HG03469 (cell line): Measurements from ENCODE around the gene CHPF2.

Experiments used
- ATAC-seq: cut with Tn5 transposase; IDR thresholded peaks from one replicate; pipeline ENCODE4 v1.9.1; 2021; ENCODE audit warnings: mild to moderate bottlenecking, moderate library complexity, moderate number of reproducible peaks; ENCODE audit not compliant: unreplicated experiment

Gene CHPF2, protein sequence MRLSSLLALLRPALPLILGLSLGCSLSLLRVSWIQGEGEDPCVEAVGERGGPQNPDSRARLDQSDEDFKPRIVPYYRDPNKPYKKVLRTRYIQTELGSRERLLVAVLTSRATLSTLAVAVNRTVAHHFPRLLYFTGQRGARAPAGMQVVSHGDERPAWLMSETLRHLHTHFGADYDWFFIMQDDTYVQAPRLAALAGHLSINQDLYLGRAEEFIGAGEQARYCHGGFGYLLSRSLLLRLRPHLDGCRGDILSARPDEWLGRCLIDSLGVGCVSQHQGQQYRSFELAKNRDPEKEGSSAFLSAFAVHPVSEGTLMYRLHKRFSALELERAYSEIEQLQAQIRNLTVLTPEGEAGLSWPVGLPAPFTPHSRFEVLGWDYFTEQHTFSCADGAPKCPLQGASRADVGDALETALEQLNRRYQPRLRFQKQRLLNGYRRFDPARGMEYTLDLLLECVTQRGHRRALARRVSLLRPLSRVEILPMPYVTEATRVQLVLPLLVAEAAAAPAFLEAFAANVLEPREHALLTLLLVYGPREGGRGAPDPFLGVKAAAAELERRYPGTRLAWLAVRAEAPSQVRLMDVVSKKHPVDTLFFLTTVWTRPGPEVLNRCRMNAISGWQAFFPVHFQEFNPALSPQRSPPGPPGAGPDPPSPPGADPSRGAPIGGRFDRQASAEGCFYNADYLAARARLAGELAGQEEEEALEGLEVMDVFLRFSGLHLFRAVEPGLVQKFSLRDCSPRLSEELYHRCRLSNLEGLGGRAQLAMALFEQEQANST

DNA sequence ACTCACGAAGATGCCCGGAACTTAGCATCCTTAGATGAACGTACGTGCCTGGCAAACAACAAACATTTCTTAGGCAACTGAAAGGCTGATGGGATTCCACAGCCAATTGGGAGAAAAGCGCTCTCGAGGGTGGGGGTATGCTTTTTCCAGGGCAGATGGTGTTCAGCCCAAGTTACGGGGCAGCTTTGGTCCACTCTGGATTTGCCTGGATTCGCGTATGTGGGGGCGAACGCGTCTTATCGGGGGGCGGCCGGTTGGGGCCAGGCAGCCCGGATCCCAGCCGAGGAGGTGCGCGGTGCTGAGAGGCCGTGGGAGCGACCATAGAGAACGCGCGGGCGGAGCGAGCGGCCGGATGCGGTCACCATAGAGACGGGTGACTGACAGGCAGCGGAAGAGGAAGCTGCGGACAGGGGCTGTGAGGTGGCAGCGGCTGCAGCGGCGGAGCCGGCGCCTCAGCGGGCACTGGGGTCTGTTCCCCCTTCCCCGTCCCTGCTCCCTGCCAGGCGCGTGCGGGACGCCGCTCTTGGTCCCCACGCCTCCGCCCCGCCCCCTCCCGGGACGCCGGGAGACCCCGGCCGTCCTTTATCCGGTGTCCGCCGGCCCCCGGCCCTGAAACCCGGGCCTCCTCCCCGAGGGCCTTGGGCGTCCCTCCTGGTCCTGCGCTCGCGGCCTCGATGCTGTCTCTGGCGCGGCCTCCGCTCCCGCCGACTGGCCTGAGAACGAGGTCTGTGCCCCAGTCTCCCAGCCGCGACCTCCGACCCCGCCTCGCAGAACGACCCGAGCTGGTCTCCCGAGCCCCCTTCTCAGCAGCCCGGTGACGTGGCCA lies at the start of gene CHPF2:
Gene CHPF2, plus strand, starts transcription at position 393 of the 826 bp plus-strand sequence. CDS start 1,529 bp downstream, outside the sequence.
- peak; percentile 89 for ATAC-seq

GRCh38 chr7:151185762-151186639 lies 46.3 kb upstream of the CHPF2 start:
- no peak for ATAC-seq

DNA sequence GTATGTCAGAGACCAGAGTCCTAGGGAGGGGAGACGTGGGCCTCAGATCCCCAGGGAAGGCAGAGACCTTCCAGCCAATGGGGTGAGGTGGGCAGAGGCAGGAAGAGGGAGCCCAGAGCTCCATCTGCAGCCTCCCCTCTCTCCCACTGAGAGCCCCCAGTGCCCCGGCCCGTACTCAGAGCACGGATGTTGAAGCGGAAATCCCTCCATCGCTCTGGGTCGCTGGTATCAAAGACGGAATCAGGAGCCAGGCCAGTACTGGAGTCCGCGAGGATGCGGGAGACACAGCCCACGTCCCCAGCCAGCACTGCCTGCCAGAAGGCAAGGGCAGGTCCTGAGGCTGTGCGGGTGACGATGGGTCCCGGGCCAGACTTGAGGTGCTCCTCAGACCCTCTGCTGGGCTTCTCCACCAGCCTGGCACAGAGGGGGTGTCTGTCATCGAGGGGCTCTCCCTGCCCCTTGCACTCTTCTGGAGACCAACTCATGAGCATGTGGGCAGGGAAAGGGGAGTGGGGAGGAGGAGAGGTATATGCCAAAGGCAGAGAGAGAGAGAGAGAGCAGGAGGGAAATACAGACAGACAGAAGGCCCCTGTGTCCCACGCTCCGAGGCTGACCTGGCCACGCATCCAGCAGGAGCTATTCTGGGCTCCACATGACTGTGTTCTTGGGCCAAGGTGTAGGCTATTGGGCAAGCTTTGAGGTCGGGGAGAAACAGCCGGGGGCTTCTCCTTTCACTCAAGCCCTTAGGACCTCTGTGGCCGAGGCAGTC lies 45.5 kb upstream of the CHPF2 start, which contains the start of gene ASB10:
Gene ASB10, minus strand, starts transcription at position 611 of the 769 bp plus-strand sequence. Its CDS starts 120 bp downstream, at position 491.
- ATAC-seq, result no peak

GRCh38 chr7:151187409-151188251 lies 44.7 kb upstream of the CHPF2 start:
- ATAC-seq, result no peak

DNA sequence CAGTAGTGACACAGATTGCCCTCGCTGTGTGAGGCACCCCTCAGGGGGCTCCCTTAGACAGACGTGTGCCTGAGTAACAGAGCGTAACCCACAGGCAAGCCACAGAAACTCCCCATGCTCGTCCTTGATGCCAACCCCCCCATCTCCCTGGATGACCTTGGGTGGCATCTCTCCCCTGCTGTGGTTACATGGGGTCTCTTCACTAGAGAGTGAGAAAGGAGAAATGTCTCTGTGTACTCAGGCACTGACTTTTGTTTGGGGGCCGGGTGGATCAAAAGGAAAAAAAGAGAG lies 44.1 kb upstream of the CHPF2 start:
- ATAC-seq, result no peak

- ATAC-seq, result no peak
These were observed 43.2 kb upstream of the CHPF2 start for GRCh38 chr7:151189038-151189437.

GRCh38 chr7:151191544-151191943 lies 40.7 kb upstream of the CHPF2 start:
- no peak for ATAC-seq

- ATAC-seq, result no peak
These were observed 40.2 kb upstream of the CHPF2 start for GRCh38 chr7:151192002-151192539.

DNA sequence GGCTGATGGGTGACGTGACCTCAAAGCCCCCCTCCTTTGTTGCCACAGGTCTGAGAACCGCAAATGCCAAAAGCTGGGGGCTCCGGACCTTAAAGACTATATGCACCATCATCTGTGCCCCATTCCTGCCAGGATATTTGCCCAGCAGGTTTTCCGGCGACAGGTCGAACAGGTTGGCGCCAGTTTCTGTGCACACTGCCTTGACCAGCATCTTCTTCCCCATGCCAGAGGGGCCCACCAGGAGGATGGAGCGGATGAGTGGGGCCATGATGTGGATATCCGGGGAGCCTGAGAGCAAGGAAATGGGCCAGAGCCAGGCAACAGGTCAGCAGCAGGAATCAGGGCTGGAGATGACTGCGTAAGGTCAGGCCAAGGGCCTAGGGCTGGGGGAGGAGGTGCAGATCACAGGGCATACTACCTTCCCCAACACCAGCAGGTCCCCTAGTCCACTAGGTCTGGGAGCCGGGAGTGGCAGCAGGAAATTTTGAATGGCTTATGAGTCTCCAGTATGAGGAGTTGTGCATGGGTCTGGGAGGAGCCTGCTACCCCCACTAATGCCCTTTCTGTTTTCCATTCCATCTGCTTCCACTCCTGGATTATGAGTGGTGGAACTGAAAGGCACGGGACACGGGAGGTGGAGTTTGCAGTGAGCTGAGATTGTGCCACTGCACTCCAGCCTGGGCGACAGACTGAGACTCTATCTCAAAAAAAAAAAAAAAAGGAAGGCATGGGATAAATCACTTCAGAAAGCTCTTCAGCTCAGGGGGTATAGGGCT lies 38.9 kb upstream of the CHPF2 start:
- ATAC-seq, result no peak

DNA sequence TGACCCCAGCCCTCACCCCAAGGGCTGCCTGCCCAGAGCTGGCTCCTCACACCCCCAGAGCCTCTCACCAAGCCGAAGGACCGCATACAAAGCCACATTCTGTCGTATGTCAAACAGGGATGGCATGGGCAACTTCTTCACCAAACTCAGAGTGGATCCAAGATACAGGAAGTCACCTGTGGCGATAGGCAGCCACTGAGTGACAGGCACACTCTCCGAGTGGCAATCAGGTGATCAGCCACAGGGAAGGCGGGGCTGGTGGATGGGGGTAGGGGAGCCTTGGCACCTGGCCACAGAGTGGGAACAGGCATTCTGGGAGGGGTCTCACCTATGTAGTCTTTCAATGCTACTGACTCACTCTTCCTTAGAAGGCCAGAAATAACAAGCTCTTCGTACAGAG lies 38.1 kb upstream of the CHPF2 start:
- no peak for ATAC-seq

DNA sequence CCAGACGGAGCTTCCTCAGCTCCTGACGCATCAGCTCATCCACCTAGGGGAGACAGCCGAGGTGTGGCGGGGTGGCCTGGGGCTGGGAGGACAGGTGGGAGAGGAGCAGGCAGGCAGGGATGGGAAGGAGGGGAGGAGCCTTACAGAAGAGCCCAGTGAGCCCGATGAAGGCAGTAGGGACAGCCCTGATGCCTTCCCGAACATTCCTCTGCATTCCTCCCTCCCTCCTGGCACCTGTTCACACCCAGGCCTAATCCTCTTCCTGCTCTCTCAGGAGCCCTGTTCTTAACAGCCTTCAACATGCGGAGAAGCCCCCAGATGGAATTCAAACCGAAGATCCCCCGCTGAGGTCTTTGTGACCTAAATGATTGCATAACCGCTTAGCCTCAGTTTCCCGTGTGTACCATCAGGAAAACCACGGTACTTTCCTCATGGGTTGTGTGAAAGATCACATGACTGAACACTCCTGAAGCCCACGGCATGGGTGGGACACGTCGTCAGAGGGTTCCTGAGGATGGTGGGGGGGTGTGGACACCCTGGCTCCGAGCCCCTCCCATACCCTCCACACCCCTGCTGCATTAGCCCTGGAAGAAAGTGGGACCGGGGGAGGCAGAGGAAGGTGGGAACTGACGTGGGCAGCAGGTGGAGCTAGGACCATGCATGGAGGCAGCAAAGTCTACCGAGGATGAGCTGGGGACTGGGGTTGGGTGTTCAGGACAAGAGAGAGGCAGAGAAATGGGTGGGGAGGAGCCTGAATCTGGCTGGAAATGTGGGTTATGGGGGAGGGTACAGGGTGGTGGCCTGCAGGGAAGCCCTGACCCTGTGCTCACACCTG lies 36.5 kb upstream of the CHPF2 start:
- ATAC-seq, result no peak

DNA sequence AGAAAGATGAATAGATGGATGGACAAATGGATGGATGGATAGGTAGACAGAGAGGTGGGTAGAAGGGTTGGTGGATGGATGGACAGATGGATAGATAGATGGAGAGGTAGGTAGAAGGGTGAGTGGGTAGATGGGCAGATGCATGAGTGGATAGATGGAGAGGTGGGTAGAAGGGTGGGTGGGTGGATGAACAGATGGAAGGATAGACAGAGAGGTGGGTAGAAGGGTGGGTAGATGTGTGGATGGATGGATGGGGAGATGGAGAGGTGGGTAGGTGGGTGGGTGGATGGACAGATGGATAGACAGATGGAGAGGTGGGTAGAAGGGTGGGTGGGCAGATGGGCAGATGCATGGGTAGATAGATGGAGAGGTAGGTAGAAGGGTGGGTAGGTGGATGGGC lies 34.4 kb upstream of the CHPF2 start:
- no peak for ATAC-seq

DNA sequence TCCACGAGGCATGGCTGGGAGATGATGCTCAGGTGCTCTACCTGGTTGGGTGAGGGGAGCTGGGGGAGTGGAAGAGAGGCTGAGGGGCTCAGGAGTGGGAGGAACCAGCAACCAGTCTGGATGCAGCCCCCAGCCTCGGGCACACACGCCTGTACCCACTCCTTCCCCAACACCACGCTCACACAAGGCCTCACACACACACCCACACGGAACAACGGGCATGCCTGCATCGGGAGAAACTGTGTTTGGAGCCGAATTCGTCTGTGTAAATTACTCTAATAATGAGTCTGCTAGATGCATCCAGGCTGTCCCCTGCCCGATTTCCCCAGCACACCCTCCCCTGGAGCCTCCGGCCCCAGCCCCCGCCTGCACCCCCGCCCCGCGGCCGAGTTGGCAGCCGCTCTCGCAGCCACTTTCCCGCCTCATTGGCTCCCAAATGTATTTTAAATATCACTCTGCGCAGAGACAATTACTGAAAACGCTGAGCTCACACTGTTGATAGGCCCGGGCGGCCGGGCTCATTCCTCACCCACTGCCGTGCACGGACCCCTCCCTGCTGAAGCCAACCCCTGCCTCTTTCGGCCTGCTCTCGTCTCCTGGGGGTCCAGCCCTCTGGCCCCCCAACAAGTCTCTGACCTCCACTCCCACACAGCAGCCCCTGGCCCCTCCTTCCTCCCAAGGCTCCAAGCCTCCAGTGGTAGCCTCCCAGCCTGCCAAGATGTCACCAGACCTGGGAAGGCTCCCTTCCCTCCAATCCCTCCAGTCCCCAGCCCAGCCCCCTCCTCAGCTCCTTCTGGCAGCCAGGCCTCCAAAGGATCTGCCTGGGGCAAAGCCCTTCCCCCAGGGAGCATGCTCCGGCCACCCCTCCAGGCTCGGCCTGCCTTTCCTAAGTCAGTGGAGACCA lies 33.1 kb upstream of the CHPF2 start:
- no peak for ATAC-seq

- ATAC-seq, result no peak
These were observed 30.9 kb upstream of the CHPF2 start for GRCh38 chr7:151201344-151201743.

- no peak for ATAC-seq
These were observed 30.5 kb upstream of the CHPF2 start for GRCh38 chr7:151201751-151202150.

DNA sequence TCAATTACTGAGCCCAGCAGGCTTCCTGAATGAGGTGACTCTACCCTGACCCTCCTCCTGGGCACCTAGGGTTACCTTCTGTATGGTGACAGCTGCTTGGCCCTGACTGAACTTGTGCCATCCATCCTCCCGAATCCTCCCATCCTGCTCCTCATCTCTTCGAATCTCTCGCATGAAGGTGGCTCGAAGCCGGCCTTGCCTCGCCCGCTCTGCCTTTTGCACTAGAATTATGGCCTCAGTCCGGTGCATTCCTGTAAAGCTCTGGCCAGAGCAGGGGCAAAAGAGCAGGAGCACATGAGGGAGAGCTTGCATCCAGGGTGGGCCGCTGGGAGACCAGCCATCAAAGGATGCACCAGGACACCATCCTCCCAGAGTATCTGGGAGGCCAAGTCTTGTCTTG lies 29.4 kb upstream of the CHPF2 start:
- no peak for ATAC-seq
